Stomach (tissue), 9 donors: ENCODE data around the gene OAF. TPM values are rescaled to one million over a fixed set of nuclear protein-coding genes. Genes with fewer than 3 reads are reported as not detected.
A peak's percentile ranks its signal among the peaks of the same experiment; 100 is the strongest.

ENCODE experiments used
- DNase-seq, 2 donors: peaks; one replicate each; pipeline versions ENCODE4 v3.0.0 to v3.0.0-alpha.2; 2013 to 2019
- H3K27ac ChIP-seq, 5 donors: fragments of 200-600 bp in 4 of 5; sonication (generic) in 4 of 5; one replicate each; pipeline ENCODE4 v1.5.1; 2013 to 2019; ENCODE audit warnings: mild to moderate bottlenecking in 1 of 5, moderate library complexity in 1 of 5
- H3K27me3 ChIP-seq, 3 donors: fragments of 200-600 bp; sonication (generic); one replicate each; pipeline ENCODE4 v1.5.1; 2017 to 2019; ENCODE audit warnings: mixed run types in 1 of 3
- H3K36me3 ChIP-seq, 4 donors: fragments of 200-600 bp; sonication (generic); 1 replicate in 3 of 4; 2 replicates in 1 of 4; pipeline ENCODE4 v1.5.1; 2016 to 2019
- H3K4me1 ChIP-seq, 4 donors: fragments of 200-600 bp; sonication (generic); one replicate each; pipeline ENCODE4 v1.5.1; 2016 to 2019
- H3K4me3 ChIP-seq, 4 donors: fragments of 200-600 bp; sonication (generic) in 3 of 4; one replicate each; pipeline ENCODE4 v1.5.1; 2016 to 2019; ENCODE audit warnings: mild to moderate bottlenecking in 1 of 4
- H3K9me3 ChIP-seq, 4 donors: fragments of 200-600 bp; sonication (generic); one replicate each; pipeline ENCODE4 v1.5.1; 2016 to 2019
- EP300 ChIP-seq: sonication (generic); formaldehyde crosslinking; IDR thresholded peaks from one replicate; pipeline ENCODE4 v1.6.1; 2017; ENCODE audit warnings: antibody characterized with exemption
- POLR2A ChIP-seq, 4 donors: fragments of 450-650 bp; IDR thresholded peaks; one replicate each; pipeline ENCODE4 v1.6.1; 2016; ENCODE audit warnings: antibody characterized with exemption in 4 of 4, control low read depth in 2 of 4, mild to moderate bottlenecking in 1 of 4, moderate library complexity in 1 of 4
- POLR2AphosphoS5 ChIP-seq, 3 donors: sonication (generic); formaldehyde crosslinking; IDR thresholded peaks; one replicate each; pipeline ENCODE4 v1.6.1; 2016; ENCODE audit warnings: antibody characterized with exemption in 3 of 3
- WGBS, 5 donors: extraction: QIAGEN DNeasy Blood & Tissue Kit in 3 of 5; methylation state at CpG; one replicate each; pipeline versions ENCODE4 v1.1.5 to v1.1.7; 2013 to 2018; 5-methylcytosine and 5-hydroxymethylcytosine counted together
- intact Hi-C: fragments of 100-400 bp; cut with DNase I; formaldehyde crosslinking; loops from one replicate; pipeline ENCODE4 v1.15.1; 2023; ENCODE audit warnings: low total_unique reads
- polyA plus RNA-seq, 3 donors: library from polyadenylated mRNA; stranded (reverse); fragments of 200-250 nt; gene quantifications; one replicate each; pipeline ENCODE4 v1.2.3, GENCODE V29; 2013
- total RNA-seq, 5 donors: library from RNA; depleted of rRNA; stranded (reverse); fragments of >200 nt; gene quantifications; one replicate each; pipeline versions ENCODE4 v1.1.0 to v1.2.3, GENCODE V29; 2014 to 2016
- TF ChIP-seq, protein P1 (sequence below), 7 experiments: fragments of 450-650 bp in 4 of 7; fragments of 200-600 bp in 3 of 7; sonication (generic) in 3 of 7; IDR thresholded peaks; one replicate each; pipeline ENCODE4 v1.5.1; 2016 to 2019; ENCODE audit warnings: antibody characterized with exemption in 7 of 7, control low read depth in 2 of 7, mild to moderate bottlenecking in 1 of 7
- donor health status: healthy with polysubstance abuse.
- donor health status: Bipolar disorder and iron deficiency.
- donor health status: healthy.

OAF gene
- total and polyA plus RNA-seq, 8 donors, result 17.1 to 380 (median 30.4) TPM

DNA sequence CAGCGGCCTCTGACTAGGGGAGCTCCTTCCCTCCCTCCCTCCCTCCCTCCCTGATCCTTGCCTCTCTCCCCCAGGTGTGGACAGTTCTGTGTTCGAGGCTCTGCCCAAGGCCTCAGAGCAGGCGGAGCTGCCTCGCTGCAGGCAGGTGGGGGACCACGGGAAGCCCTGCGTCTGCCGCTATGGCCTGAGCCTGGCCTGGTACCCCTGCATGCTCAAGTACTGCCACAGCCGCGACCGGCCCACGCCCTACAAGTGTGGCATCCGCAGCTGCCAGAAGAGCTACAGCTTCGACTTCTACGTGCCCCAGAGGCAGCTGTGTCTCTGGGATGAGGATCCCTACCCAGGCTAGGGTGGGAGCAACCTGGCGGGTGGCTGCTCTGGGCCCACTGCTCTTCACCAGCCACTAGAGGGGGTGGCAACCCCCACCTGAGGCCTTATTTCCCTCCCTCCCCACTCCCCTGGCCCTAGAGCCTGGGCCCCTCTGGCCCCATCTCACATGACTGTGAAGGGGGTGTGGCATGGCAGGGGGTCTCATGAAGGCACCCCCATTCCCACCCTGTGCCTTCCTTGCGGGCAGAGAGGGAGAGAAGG, 18.1 kb downstream of the OAF start:
- Histone ChIP-seq H3K4me1 (peaks cover 6 to 21% (median 15%) of the 10 kb centered on the region in 4 donors), H3K27ac (peak overlapping the region in 1 of 5 donors; percentile 34), H3K36me3 (peaks cover 0 to 32% (median 30%) of the 10 kb centered on the region in 4 donors), H3K9me3 (no peaks in the 10 kb centered on the region), H3K4me3 (no peak overlapping the region), H3K27me3 (peaks cover 0 to 15% (median 5%) of the 10 kb centered on the region in 3 donors)
- intact Hi-C loops, result no loop called here
- WGBS, 5 donors, result 73 to 93% (median 82%) methylated on average over 10 to 16 of the region's 16 CpGs
- no peak for DNase-seq
- TF ChIP-seq POLR2A (IDR thresholded peaks at IDR 0.05), result no peak
- TF ChIP-seq POLR2AphosphoS5 (IDR thresholded peaks at IDR 0.05), result no peak
- TF ChIP-seq, protein P1, sequence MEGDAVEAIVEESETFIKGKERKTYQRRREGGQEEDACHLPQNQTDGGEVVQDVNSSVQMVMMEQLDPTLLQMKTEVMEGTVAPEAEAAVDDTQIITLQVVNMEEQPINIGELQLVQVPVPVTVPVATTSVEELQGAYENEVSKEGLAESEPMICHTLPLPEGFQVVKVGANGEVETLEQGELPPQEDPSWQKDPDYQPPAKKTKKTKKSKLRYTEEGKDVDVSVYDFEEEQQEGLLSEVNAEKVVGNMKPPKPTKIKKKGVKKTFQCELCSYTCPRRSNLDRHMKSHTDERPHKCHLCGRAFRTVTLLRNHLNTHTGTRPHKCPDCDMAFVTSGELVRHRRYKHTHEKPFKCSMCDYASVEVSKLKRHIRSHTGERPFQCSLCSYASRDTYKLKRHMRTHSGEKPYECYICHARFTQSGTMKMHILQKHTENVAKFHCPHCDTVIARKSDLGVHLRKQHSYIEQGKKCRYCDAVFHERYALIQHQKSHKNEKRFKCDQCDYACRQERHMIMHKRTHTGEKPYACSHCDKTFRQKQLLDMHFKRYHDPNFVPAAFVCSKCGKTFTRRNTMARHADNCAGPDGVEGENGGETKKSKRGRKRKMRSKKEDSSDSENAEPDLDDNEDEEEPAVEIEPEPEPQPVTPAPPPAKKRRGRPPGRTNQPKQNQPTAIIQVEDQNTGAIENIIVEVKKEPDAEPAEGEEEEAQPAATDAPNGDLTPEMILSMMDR (IDR thresholded peaks at IDR 0.05), result no peak
- no peak for TF ChIP-seq EP300

DNA sequence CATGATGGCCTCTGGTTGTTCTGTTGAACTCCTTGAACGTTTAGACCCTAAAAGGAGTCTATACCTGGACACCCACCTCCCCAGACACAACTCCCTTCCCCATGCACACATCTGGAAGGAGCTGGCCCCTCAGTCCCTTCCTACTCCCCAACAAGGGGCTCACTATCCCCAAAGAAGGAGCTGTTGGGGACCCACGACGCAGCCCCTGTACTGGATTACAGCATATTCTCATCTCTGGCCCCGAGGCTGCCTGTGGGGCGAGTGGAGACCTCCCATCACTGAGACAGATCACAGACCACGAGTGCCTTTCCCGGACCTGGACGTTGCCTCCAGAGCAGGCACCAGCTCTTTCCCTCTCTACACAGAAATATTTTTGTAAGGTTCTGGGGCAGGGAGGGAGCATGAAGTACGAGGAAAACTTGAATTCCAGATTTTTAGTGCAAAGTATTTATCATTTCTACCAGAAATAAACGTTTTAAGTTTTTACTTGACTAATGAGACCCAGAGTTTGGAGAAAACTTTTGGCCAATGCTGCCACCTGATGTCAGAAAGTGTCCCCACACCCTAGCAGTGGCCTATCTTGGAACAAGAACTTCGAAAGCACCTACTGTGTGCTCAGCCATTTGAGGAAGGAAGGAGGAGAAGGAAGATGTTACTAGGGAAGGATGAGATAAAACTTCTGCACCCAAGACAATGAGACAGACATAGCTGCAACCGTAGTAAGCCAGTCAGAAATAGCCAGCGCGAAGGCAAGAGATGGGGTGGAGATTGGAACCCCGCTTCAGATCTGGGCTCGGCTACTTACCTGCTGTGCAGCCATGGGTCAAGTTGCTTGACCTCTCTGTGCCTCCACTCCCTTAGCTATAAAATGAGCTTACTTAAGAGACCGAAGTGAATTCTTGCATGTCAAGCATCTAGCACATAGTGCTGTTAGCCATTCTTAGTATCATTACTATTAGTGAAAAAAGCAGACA, 18.9 kb downstream of the OAF start:
- peak in 1 of 2 donors; percentile 65 for DNase-seq
- Histone ChIP-seq H3K4me3 (no peak overlapping the region), H3K27ac (peak overlapping the region in 1 of 5 donors; percentile 34), H3K36me3 (peaks cover 0 to 32% (median 30%) of the 10 kb centered on the region in 4 donors), H3K9me3 (no peaks in the 10 kb centered on the region), H3K27me3 (peaks cover 0 to 24% (median 13%) of the 10 kb centered on the region in 3 donors), H3K4me1 (peaks cover 4 to 13% (median 9%) of the 10 kb centered on the region in 4 donors)
- intact Hi-C loops, result no loop called here
- 55 to 58% (median 58%) methylated on average over 16 to 17 of the region's 17 CpGs for whole genome bisulfite sequencing, 5 donors
- TF ChIP-seq EP300 (no peak), POLR2AphosphoS5 (IDR thresholded peaks at IDR 0.05) (no peak), POLR2A (IDR thresholded peaks at IDR 0.05) (no peak)
- TF ChIP-seq, protein P1 (IDR thresholded peaks at IDR 0.05), result peak in 5 of 7 experiments; percentile 33 to 81 (median 63)

GRCh38 chr11:120230433-120231071, 19.7 kb downstream of the OAF start:
- peaks cover 0 to 32% (median 30%) of the 10 kb centered on the region in 4 donors for H3K36me3 ChIP-seq
- peaks cover 0 to 29% (median 16%) of the 10 kb centered on the region in 3 donors for H3K27me3 ChIP-seq
- no peak for DNase-seq
- intact Hi-C loops, result no loop called here
- no peak overlapping the region for H3K27ac ChIP-seq
- H3K4me1 ChIP-seq, result peaks cover 0 to 5% (median 2%) of the 10 kb centered on the region in 4 donors
- no peak for TF ChIP-seq POLR2AphosphoS5 (IDR thresholded peaks at IDR 0.05)
- TF ChIP-seq POLR2A (IDR thresholded peaks at IDR 0.05), result no peak
- TF ChIP-seq, protein P1 (IDR thresholded peaks at IDR 0.05), result no peak
- no peak for TF ChIP-seq EP300
- no peaks in the 10 kb centered on the region for H3K9me3 ChIP-seq
- WGBS, 5 donors, result 81 to 87% (median 85%) methylated on average over 5 of the region's 5 CpGs
- H3K4me3 ChIP-seq, result no peak overlapping the region

DNA sequence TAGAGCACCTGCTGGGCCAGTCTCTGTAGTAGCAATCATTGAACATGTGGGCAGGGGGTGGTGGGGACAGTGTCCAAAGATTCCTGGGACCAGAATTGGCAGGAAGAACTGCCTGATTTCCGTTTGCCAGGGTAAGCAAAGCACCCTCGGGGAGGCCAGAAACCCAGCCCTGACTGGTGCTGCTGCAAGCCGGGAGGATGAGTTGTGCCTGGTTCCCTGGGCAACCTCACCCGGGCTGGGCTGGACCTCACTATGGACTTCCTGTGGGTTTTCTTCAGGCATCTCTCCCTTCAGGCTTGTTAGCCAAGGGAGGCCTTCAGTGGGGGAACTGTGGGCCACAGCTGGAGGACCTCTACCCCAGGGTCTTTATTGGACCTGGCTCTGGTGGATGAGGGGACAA, 21.1 kb downstream of the OAF start:
- no peak for DNase-seq
- H3K4me3 ChIP-seq, result no peak overlapping the region
- peaks cover 0 to 29% (median 16%) of the 10 kb centered on the region in 3 donors for H3K27me3 ChIP-seq
- H3K36me3 ChIP-seq, result peaks cover 0 to 28% (median 26%) of the 10 kb centered on the region in 4 donors
- intact Hi-C loops, result loop anchor here (2.0 kb wide), 1 partner anchor 61 kb away; no protein-coding TSS in a partner anchor
- H3K27ac ChIP-seq, result no peak overlapping the region
- no peaks in the 10 kb centered on the region for H3K9me3 ChIP-seq
- TF ChIP-seq, protein P1 (IDR thresholded peaks at IDR 0.05), result no peak
- TF ChIP-seq POLR2AphosphoS5 (IDR thresholded peaks at IDR 0.05), result no peak
- no peak for TF ChIP-seq POLR2A (IDR thresholded peaks at IDR 0.05)
- TF ChIP-seq EP300, result no peak
- WGBS, 5 donors, result 19 to 33% (median 23%) methylated on average over 3 to 4 of the region's 4 CpGs
- H3K4me1 ChIP-seq, result peaks cover 0 to 4% (median 0%) of the 10 kb centered on the region in 4 donors
